GM23338 (cell line): Measurements from ENCODE around the gene ZDHHC9.

Source experiments
- CREB1 ChIP-seq: fragments of 250-450 bp; sonication (Bioruptor Pico); IDR thresholded peaks from 2 replicates; pipeline ENCODE4 v1.5.0; 2020; ENCODE audit warnings: low read depth, mild to moderate bottlenecking, moderate library complexity
- EZH2 ChIP-seq: fragments of 200-600 bp; sonication (generic); IDR thresholded peaks from one replicate; pipeline ENCODE4 v1.8.0; 2017; ENCODE audit warnings: antibody characterized with exemption, mild to moderate bottlenecking, low read depth; ENCODE audit not compliant: unreplicated experiment
- EZH2phosphoT487 ChIP-seq: fragments of 200-600 bp; sonication (generic); IDR thresholded peaks from one replicate; pipeline ENCODE4 v1.8.1; 2018; ENCODE audit warnings: antibody characterized with exemption; ENCODE audit not compliant: unreplicated experiment
- JUNB ChIP-seq: IDR thresholded peaks from one replicate; pipeline ENCODE4 v1.6.1; 2016; ENCODE audit warnings: antibody characterized with exemption; ENCODE audit not compliant: unreplicated experiment
- POLR2AphosphoS5 ChIP-seq: IDR thresholded peaks from 2 replicates; pipeline ENCODE4 v1.6.1; 2016; ENCODE audit warnings: antibody characterized with exemption, low read depth
- STAT1 ChIP-seq: IDR thresholded peaks from one replicate; pipeline ENCODE4 v1.6.1; 2016; ENCODE audit warnings: antibody characterized with exemption; ENCODE audit not compliant: unreplicated experiment
- TF ChIP-seq, protein P1 (sequence below), 2 experiments: fragments of 200-600 bp in 1 of 2; sonication (generic) in 1 of 2; conservative IDR thresholded peaks; 2 replicates each; pipeline versions ENCODE4 v1.5.1 to v1.6.1; 2016 to 2017; ENCODE audit warnings: antibody characterized with exemption in 2 of 2, low read depth in 2 of 2, mild to moderate bottlenecking in 2 of 2, moderate library complexity in 1 of 2
- TF ChIP-seq, protein P2 (sequence below): IDR thresholded peaks from one replicate; pipeline ENCODE4 v1.6.1; 2018; ENCODE audit warnings: antibody characterized with exemption; ENCODE audit not compliant: unreplicated experiment

DNA sequence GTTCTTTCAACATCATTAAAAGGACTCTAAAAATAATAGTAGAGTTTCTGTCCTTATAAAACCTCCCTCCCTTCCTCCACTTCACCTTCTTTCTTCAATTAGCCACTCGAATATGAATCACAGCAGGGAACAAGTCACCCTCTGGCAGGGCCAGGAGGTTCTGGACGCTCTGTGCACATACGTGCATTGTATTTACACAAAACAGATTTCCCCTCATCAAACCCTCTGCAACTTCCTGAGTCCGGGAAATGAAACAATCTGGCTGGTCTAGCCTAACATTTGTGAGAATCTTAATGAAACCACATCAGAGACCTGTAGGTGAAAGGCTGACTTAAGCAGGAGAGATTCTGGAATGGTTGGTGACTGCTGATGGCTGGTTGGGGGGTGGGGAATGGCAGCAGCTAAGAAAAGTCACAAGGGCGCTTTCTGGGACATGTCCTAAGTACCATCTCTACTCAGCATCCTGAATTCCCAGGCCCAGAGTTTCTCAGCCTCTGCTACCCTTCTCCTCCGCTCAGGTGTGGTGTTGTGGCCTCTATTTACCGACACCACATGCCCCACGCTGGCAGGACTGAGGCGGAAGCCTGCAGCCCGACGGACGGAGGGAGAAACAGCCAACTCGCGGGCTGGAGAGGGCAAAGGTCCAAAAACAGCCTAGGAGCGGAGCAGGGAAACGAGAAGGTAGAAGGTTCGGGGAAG is 1.0 kb downstream of the ZDHHC9 start:
- TF ChIP-seq, protein P1, sequence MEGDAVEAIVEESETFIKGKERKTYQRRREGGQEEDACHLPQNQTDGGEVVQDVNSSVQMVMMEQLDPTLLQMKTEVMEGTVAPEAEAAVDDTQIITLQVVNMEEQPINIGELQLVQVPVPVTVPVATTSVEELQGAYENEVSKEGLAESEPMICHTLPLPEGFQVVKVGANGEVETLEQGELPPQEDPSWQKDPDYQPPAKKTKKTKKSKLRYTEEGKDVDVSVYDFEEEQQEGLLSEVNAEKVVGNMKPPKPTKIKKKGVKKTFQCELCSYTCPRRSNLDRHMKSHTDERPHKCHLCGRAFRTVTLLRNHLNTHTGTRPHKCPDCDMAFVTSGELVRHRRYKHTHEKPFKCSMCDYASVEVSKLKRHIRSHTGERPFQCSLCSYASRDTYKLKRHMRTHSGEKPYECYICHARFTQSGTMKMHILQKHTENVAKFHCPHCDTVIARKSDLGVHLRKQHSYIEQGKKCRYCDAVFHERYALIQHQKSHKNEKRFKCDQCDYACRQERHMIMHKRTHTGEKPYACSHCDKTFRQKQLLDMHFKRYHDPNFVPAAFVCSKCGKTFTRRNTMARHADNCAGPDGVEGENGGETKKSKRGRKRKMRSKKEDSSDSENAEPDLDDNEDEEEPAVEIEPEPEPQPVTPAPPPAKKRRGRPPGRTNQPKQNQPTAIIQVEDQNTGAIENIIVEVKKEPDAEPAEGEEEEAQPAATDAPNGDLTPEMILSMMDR (conservative IDR thresholded peaks at IDR 0.05; ENCODE audit: low read depth in 2 of 2): no peak
- TF ChIP-seq EZH2: no peak
- TF ChIP-seq POLR2AphosphoS5: no peak
- TF ChIP-seq JUNB: no peak
- TF ChIP-seq CREB1 (CRISPR knock-in tag): no peak
- TF ChIP-seq, protein P2, sequence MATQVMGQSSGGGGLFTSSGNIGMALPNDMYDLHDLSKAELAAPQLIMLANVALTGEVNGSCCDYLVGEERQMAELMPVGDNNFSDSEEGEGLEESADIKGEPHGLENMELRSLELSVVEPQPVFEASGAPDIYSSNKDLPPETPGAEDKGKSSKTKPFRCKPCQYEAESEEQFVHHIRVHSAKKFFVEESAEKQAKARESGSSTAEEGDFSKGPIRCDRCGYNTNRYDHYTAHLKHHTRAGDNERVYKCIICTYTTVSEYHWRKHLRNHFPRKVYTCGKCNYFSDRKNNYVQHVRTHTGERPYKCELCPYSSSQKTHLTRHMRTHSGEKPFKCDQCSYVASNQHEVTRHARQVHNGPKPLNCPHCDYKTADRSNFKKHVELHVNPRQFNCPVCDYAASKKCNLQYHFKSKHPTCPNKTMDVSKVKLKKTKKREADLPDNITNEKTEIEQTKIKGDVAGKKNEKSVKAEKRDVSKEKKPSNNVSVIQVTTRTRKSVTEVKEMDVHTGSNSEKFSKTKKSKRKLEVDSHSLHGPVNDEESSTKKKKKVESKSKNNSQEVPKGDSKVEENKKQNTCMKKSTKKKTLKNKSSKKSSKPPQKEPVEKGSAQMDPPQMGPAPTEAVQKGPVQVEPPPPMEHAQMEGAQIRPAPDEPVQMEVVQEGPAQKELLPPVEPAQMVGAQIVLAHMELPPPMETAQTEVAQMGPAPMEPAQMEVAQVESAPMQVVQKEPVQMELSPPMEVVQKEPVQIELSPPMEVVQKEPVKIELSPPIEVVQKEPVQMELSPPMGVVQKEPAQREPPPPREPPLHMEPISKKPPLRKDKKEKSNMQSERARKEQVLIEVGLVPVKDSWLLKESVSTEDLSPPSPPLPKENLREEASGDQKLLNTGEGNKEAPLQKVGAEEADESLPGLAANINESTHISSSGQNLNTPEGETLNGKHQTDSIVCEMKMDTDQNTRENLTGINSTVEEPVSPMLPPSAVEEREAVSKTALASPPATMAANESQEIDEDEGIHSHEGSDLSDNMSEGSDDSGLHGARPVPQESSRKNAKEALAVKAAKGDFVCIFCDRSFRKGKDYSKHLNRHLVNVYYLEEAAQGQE: no peak
- no peak for TF ChIP-seq STAT1
- TF ChIP-seq EZH2phosphoT487: no peak
